Endodermal cell (in vitro differentiated cells): ENCODE measurements around the gene ENO3. TPM values are rescaled to one million over a fixed set of nuclear protein-coding genes. Genes with fewer than 3 reads are reported as not detected.
A peak's percentile ranks its signal among the peaks of the same experiment; 100 is the strongest.

ENCODE experiments used
- DNase-seq: peaks from one replicate; pipeline ENCODE4 v3.0.0-alpha.2; 2017
- H3K27ac ChIP-seq: 2 replicates; pipeline ENCODE4 v1.5.1; 2013; ENCODE audit warnings: mild to moderate bottlenecking, low read depth, low read length, moderate library complexity
- H3K27me3 ChIP-seq: 2 replicates; pipeline ENCODE4 v1.6.1; 2013; ENCODE audit warnings: mild to moderate bottlenecking, low read length, moderate library complexity; ENCODE audit not compliant: insufficient read depth, control insufficient read depth, poor library complexity, severe bottlenecking
- H3K36me3 ChIP-seq: 2 replicates; pipeline ENCODE4 v1.7.0; 2013; ENCODE audit warnings: mild to moderate bottlenecking, low read length, moderate library complexity; ENCODE audit not compliant: control insufficient read depth, insufficient read depth
- H3K4me1 ChIP-seq: one replicate; pipeline ENCODE4 v1.7.0; 2013; ENCODE audit warnings: low read length; ENCODE audit not compliant: control insufficient read depth, insufficient read depth
- H3K4me3 ChIP-seq: 2 replicates; pipeline ENCODE4 v1.5.1; 2013; ENCODE audit warnings: mild to moderate bottlenecking, low read length, moderate library complexity
- H3K9ac ChIP-seq: 2 replicates; pipeline ENCODE4 v1.6.1; 2013; ENCODE audit warnings: mild to moderate bottlenecking, low read length, moderate library complexity; ENCODE audit not compliant: poor library complexity, severe bottlenecking; ENCODE audit errors: extremely low read depth
- H3K9me3 ChIP-seq: 2 replicates; pipeline ENCODE4 v1.6.1; 2013; ENCODE audit warnings: mild to moderate bottlenecking, low read length, moderate library complexity; ENCODE audit not compliant: control insufficient read depth
- H3K27ac Mint-ChIP-seq: 2 replicates; pipeline ENCODE4 v1.8.0; 2020; ENCODE audit warnings: mixed read lengths
- H3K27me3 Mint-ChIP-seq: 2 replicates; pipeline ENCODE4 v1.8.0; 2021; ENCODE audit warnings: mild to moderate bottlenecking, mixed read lengths; ENCODE audit not compliant: insufficient read depth
- H3K36me3 Mint-ChIP-seq: 2 replicates; pipeline ENCODE4 v1.8.0; 2020; ENCODE audit warnings: low read depth, mixed read lengths
- H3K4me1 Mint-ChIP-seq: 2 replicates; pipeline ENCODE4 v1.8.0; 2020; ENCODE audit warnings: mixed read lengths
- H3K4me3 Mint-ChIP-seq: 2 replicates; pipeline ENCODE4 v1.8.0; 2020; ENCODE audit warnings: mild to moderate bottlenecking, moderate library complexity, mixed read lengths
- H3K9me3 Mint-ChIP-seq: 2 replicates; pipeline ENCODE4 v1.8.0; 2020; ENCODE audit warnings: mild to moderate bottlenecking, mixed read lengths
- WGBS, 2 experiments: methylation state at CpG; one replicate each; pipeline versions ENCODE4 v1.1.5 to v1.1.7; 2013; ENCODE audit warnings: missing lambda C conversion rate in 2 of 2, mixed read lengths in 1 of 2; ENCODE audit not compliant: insufficient coverage in 1 of 2, insufficient read length in 1 of 2; 5-methylcytosine and 5-hydroxymethylcytosine counted together
- total RNA-seq, 2 donors: library from RNA; stranded (reverse); fragmentation: NEBNext Ultra II Directional in 1 of 2; extraction: Animal tissue kit (Norgen Biotek cat#: 25700) in 1 of 2; gene quantifications; 2 replicates in 1 of 2; 3 replicates in 1 of 2; pipeline ENCODE4 v1.2.1, GENCODE V29; 2021
- TF ChIP-seq, protein P1 (sequence below): fragments of 200-600 bp; sonication (generic); conservative IDR thresholded peaks from 2 replicates; pipeline ENCODE4 v1.5.0; 2021; ENCODE audit warnings: antibody characterized with exemption, mild to moderate bottlenecking

ENO3 gene
- total RNA-seq, 2 donors from 2014 or later: 34.1 to 53.6 TPM

DNA sequence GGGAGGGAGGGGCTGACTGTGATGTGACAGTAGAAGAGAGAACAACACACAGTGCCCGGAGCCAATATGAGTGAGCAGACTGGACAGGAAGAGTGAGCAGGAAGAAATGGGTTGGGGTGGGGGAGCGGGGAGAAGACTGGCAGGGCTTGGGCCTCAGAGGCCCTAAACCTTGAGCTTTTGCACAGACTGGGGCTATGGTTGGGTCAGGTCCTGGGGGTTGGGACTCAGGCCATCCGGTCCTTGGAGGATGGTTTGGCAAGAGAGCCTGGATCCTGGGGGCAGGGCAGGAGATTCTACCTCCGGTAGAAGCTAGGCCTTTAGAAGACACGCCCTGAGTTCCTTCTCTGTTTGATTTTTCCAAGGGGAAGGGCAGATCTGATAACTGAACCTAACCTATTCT, 35.5 kb downstream of the ENO3 start:
- Histone ChIP-seq H3K27me3 (peaks cover 12% of the 10 kb centered on the region), H3K4me3 (peak overlapping the region; percentile 80), H3K9ac (no peak overlapping the region), H3K9me3 (no peaks in the 10 kb centered on the region), H3K27ac (no peak overlapping the region), H3K36me3 (no peaks in the 10 kb centered on the region), H3K4me1 (no peaks in the 10 kb centered on the region)
- H3K4me3 Mint-ChIP-seq: peak overlapping the region; percentile 74
- no peak for DNase-seq
- TF ChIP-seq, protein P1, sequence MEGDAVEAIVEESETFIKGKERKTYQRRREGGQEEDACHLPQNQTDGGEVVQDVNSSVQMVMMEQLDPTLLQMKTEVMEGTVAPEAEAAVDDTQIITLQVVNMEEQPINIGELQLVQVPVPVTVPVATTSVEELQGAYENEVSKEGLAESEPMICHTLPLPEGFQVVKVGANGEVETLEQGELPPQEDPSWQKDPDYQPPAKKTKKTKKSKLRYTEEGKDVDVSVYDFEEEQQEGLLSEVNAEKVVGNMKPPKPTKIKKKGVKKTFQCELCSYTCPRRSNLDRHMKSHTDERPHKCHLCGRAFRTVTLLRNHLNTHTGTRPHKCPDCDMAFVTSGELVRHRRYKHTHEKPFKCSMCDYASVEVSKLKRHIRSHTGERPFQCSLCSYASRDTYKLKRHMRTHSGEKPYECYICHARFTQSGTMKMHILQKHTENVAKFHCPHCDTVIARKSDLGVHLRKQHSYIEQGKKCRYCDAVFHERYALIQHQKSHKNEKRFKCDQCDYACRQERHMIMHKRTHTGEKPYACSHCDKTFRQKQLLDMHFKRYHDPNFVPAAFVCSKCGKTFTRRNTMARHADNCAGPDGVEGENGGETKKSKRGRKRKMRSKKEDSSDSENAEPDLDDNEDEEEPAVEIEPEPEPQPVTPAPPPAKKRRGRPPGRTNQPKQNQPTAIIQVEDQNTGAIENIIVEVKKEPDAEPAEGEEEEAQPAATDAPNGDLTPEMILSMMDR: no peak
- no peak overlapping the region for H3K27ac Mint-ChIP-seq
- no peaks in the 10 kb centered on the region for H3K9me3 Mint-ChIP-seq
- H3K4me1 Mint-ChIP-seq: peaks cover 17% of the 10 kb centered on the region
- H3K36me3 Mint-ChIP-seq: peaks cover 4% of the 10 kb centered on the region
- WGBS, 2 experiments: 90 to 92% methylated on average over 4 to 5 of the region's 5 CpGs
- peaks cover 43% of the 10 kb centered on the region for H3K27me3 Mint-ChIP-seq

DNA sequence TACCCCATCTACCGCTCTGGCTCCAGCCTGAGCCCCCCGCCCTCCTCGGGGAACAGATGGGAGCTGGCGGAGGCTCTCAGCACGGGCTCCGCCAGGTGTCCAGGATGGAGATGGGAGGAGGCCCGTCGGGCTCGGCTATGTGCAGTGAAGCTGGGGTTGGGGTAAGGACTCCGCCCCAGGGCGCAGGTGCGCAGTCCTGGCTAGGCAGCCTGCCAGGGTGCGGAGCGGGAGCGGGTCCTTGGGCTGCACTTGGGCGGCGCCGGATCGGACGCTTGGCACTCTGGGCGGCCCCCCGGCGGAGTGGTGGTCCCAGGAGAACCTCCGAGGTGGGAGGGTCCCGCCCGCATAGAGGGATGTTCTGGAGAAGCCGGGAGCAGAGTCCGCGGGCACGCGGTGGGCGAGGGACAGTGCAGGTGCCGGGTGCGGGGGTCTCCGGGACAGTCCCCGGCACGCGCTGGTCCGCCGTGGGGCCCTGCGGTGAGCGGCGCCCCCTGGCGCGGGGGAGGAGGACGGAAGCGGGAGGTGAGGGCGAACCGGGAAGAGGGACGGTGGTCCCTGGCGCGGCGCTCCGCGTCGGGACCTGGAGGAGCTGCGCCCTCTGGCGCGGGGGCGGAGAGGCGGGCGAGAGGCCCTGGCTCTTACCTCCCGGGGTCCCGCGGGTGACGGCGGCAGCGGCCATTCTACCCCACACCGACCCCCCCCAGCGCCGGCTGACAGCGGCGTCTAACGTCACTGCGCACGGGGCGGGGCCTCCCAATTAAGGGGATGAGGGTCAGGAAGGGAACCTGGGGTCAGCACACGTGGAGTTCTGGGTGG, 36.2 kb downstream of the ENO3 start, which contains the start of gene CAMTA2:
CAMTA2 (minus strand) TSS at position 725 of the 816 bp plus-strand sequence. CDS start 1,453 bp downstream, outside the sequence.
- 2 to 4% methylated on average over 19 to 78 of the region's 78 CpGs for WGBS, 2 experiments
- H3K9me3 ChIP-seq: no peaks in the 10 kb centered on the region
- peak within 1 kb of the TSS; percentile 23 for H3K9ac ChIP-seq
- DNase-seq: peak; percentile 94
- peak within 1 kb of the TSS; percentile 74 for H3K4me3 Mint-ChIP-seq
- no peak within 1 kb of the TSS for H3K27ac Mint-ChIP-seq
- H3K4me3 ChIP-seq: peak within 1 kb of the TSS; percentile 80
- no peak within 1 kb of the TSS for H3K27ac ChIP-seq
- H3K36me3 ChIP-seq: no peaks in the 10 kb centered on the region
- H3K27me3 ChIP-seq: peaks cover 12% of the 10 kb centered on the region
- H3K4me1 Mint-ChIP-seq: peaks cover 17% of the 10 kb centered on the region
- H3K36me3 Mint-ChIP-seq: peaks cover 3% of the 10 kb centered on the region
- H3K9me3 Mint-ChIP-seq: no peaks in the 10 kb centered on the region
- no peaks in the 10 kb centered on the region for H3K4me1 ChIP-seq
- TF ChIP-seq, protein P1: peak; percentile 79
- peaks cover 43% of the 10 kb centered on the region for H3K27me3 Mint-ChIP-seq

DNA sequence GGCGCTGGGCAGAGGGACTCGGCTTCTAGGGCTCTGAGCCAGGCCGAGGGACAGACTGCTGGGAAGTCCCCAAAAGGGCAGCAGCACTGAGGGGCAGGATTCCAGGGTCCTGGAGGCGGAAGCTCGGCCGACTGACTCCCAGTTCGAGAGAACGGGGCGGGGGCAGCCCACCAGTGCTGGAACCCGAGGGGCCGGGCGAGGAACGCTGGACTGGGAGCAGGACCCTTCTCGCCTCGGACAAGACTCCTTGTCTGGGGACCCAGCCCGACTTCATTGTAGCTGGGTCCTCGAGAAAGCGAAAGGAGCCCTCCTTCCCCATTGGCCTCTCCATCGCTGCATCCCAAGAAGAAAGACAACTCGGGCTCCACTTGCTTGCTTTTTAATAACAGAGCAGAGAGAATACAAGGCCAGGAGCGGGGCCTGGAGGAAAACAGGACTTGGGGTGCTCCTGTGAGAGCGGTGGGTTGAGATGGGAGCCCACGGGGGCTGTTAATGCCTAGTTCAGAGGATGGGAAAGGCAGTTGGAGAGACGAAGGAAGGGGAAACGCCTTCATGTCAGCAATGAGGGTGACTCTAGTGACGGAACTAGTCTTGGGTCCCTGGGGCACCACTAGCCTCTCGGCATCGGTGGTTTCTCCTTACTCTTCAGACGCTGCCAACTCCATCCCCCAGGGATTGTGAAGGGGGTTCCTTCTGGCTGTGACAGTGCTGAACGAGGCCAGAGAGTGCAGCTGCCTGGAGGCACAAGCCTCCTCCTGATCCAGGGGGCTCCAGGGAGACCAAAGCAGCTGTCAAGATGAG, 37.0 kb downstream of the ENO3 start:
- TF ChIP-seq, protein P1: no peak
- no peaks in the 10 kb centered on the region for H3K4me1 ChIP-seq
- Mint-ChIP-seq H3K4me1 (peaks cover 17% of the 10 kb centered on the region), H3K27ac (no peak overlapping the region), H3K9me3 (no peaks in the 10 kb centered on the region), H3K36me3 (no peaks in the 10 kb centered on the region), H3K27me3 (peaks cover 37% of the 10 kb centered on the region), H3K4me3 (peak overlapping the region; percentile 74)
- H3K36me3 ChIP-seq: no peaks in the 10 kb centered on the region
- H3K27ac ChIP-seq: no peak overlapping the region
- H3K4me3 ChIP-seq: peak overlapping the region; percentile 80
- no peak overlapping the region for H3K9ac ChIP-seq
- peaks cover 12% of the 10 kb centered on the region for H3K27me3 ChIP-seq
- H3K9me3 ChIP-seq: no peaks in the 10 kb centered on the region
- no peak for DNase-seq
- 30 to 43% methylated on average over 17 to 30 of the region's 30 CpGs for WGBS, 2 experiments
